IMR-90 (cell line): ENCODE results near the gene CPNE1. TPM values are rescaled to one million over a fixed set of nuclear protein-coding genes. Genes with fewer than 3 reads are reported as not detected.

ENCODE experiments used
- ATAC-seq: fragments of 200-7000 bp; cut with Tn5 transposase; 2 replicates; pipeline ENCODE4 v1.9.1; 2020; ENCODE audit warnings: low read depth, mild to moderate bottlenecking, moderate library complexity
- BruUV-seq: library from RNA; stranded (reverse); fragments of 400-500 nt; replicated peaks from 2 replicates; lab custom pipeline; 2021; lab: Mats Ljungman, UMichigan
- CTCF ChIA-PET: fragments of 300-600 bp; formaldehyde crosslinking; extraction: SDS; loops from one replicate; lab custom pipeline; 2021; ENCODE audit warnings: antibody characterized with exemption; lab: Yijun Ruan, JAX
- POLR2A ChIA-PET: fragments of 300-600 bp; sonication (Branson Sonifier 250); formaldehyde crosslinking; loops from one replicate; lab custom pipeline; 2022; ENCODE audit warnings: antibody characterized with exemption; ENCODE audit not compliant: unreplicated experiment; lab: Charles Lee
- DNase-seq: peaks from one replicate; pipeline ENCODE4 v3.0.0; 2013
- H2AFZ ChIP-seq: replicated peaks from 2 replicates; pipeline ENCODE3; 2013; ENCODE audit warnings: low read length, mild to moderate bottlenecking; ENCODE audit not compliant: poor library complexity
- H2AK5ac ChIP-seq: 2 replicates; pipeline ENCODE4 v1.6.1; 2013; ENCODE audit warnings: low read depth, low read length, inconsistent platforms
- H2AK9ac ChIP-seq: replicated peaks from 2 replicates; pipeline ENCODE3; 2013; ENCODE audit warnings: mild to moderate bottlenecking, low read depth, low read length, moderate library complexity; ENCODE audit not compliant: poor library complexity
- H2BK120ac ChIP-seq: 2 replicates; pipeline ENCODE4 v1.6.1; 2013; ENCODE audit warnings: low read depth, low read length, inconsistent platforms
- H2BK15ac ChIP-seq: 3 replicates; pipeline ENCODE4 v1.6.1; 2013; ENCODE audit warnings: low read depth, low read length, inconsistent platforms
- H2BK20ac ChIP-seq: 2 replicates; pipeline ENCODE4 v1.6.1; 2013; ENCODE audit warnings: low read depth, mild to moderate bottlenecking, inconsistent platforms, low read length, moderate library complexity
- H2BK5ac ChIP-seq: 2 replicates; pipeline ENCODE4 v1.6.1; 2013; ENCODE audit warnings: mild to moderate bottlenecking, low read depth, low read length, inconsistent platforms; ENCODE audit not compliant: poor library complexity, severe bottlenecking
- H3K14ac ChIP-seq: replicated peaks from 2 replicates; pipeline ENCODE4 v1.6.1; 2013; ENCODE audit warnings: low read depth, low read length, inconsistent platforms
- H3K18ac ChIP-seq: 2 replicates; pipeline ENCODE4 v1.6.1; 2013; ENCODE audit warnings: low read depth, low read length, control low read depth
- H3K23ac ChIP-seq: 2 replicates; pipeline ENCODE4 v1.6.1; 2013; ENCODE audit warnings: low read depth, low read length, inconsistent platforms
- H3K27ac ChIP-seq: 2 replicates; pipeline ENCODE4 v1.5.1; 2013; ENCODE audit warnings: mild to moderate bottlenecking, control low read depth, low read length; ENCODE audit not compliant: insufficient read depth
- H3K27me3 ChIP-seq: 2 replicates; pipeline ENCODE4 v1.6.1; 2013; ENCODE audit warnings: low read length; ENCODE audit not compliant: control insufficient read depth, insufficient read depth
- H3K36me3 ChIP-seq: 2 replicates; pipeline ENCODE4 v1.6.1; 2013; ENCODE audit warnings: low read length, mixed read lengths; ENCODE audit not compliant: control insufficient read depth, insufficient read depth
- H3K4ac ChIP-seq: 2 replicates; pipeline ENCODE4 v1.6.1; 2013; ENCODE audit warnings: low read depth, low read length, inconsistent platforms
- H3K4me1 ChIP-seq: 2 replicates; pipeline ENCODE4 v1.6.1; 2013; ENCODE audit warnings: low read length, mixed read lengths; ENCODE audit not compliant: control insufficient read depth, insufficient read depth
- H3K4me2 ChIP-seq: 2 replicates; pipeline ENCODE4 v1.6.1; 2013; ENCODE audit warnings: low read depth, mild to moderate bottlenecking, control low read depth, low read length, moderate library complexity
- H3K4me3 ChIP-seq: 2 replicates; pipeline ENCODE4 v1.5.1; 2013; ENCODE audit warnings: low read depth, mild to moderate bottlenecking, control low read depth, low read length, moderate library complexity; ENCODE audit not compliant: insufficient read depth
- H3K56ac ChIP-seq: 2 replicates; pipeline ENCODE4 v1.6.1; 2013; ENCODE audit warnings: low read length, inconsistent platforms; ENCODE audit not compliant: insufficient read depth; ENCODE audit errors: extremely low read depth
- H3K79me1 ChIP-seq, 2 experiments: 2 replicates each; pipeline ENCODE4 v1.6.1; 2013; ENCODE audit warnings: low read length in 2 of 2, inconsistent platforms in 1 of 2, low read depth in 1 of 2
- H3K9ac ChIP-seq: 2 replicates; pipeline ENCODE4 v1.6.1; 2013; ENCODE audit warnings: low read depth, low read length, control low read depth
- H3K9me1 ChIP-seq: 2 replicates; pipeline ENCODE4 v1.6.1; 2013; ENCODE audit warnings: low read length, inconsistent platforms; ENCODE audit not compliant: insufficient read depth
- H3K9me3 ChIP-seq: 2 replicates; pipeline ENCODE4 v1.6.1; 2013; ENCODE audit warnings: low read length; ENCODE audit not compliant: control insufficient read depth, insufficient read depth
- H4K20me1 ChIP-seq: 2 replicates; pipeline ENCODE4 v1.6.1; 2013; ENCODE audit warnings: low read length, inconsistent platforms; ENCODE audit not compliant: insufficient read depth
- H4K5ac ChIP-seq: 2 replicates; pipeline ENCODE4 v1.6.1; 2013; ENCODE audit warnings: mild to moderate bottlenecking, low read depth, low read length, control low read depth
- H4K8ac ChIP-seq, 2 experiments: 2 replicates each; pipeline ENCODE4 v1.6.1; 2013; ENCODE audit warnings: low read depth in 2 of 2, low read length in 2 of 2, control low read depth in 1 of 2, inconsistent platforms in 1 of 2
- H4K91ac ChIP-seq: 2 replicates; pipeline ENCODE4 v1.6.1; 2013; ENCODE audit warnings: low read depth, low read length, inconsistent platforms; ENCODE audit not compliant: insufficient read depth
- BHLHE40 ChIP-seq: fragments of 150-350 bp; IDR thresholded peaks from 2 replicates; pipeline ENCODE4 v1.6.1; 2016; ENCODE audit warnings: mild to moderate bottlenecking, low read depth, low read length
- CEBPB ChIP-seq: IDR thresholded peaks from 2 replicates; pipeline ENCODE4 v1.6.1; 2012; ENCODE audit warnings: low read depth, low read length, improper control_type of control experiment
- FOS ChIP-seq: fragments of 150-350 bp; IDR thresholded peaks from 2 replicates; pipeline ENCODE4 v1.6.1; 2016; ENCODE audit warnings: low read depth, low read length
- NFE2L2 ChIP-seq: fragments of 150-350 bp; IDR thresholded peaks from 2 replicates; pipeline ENCODE4 v1.6.1; 2016; ENCODE audit warnings: low read depth, mild to moderate bottlenecking, low read length
- RFX5 ChIP-seq: IDR thresholded peaks from 2 replicates; pipeline ENCODE4 v1.8.0; 2012; ENCODE audit warnings: low read depth, mild to moderate bottlenecking, low read length, moderate library complexity
- WGBS, 2 experiments: methylation state at CpG; one replicate each; pipeline versions ENCODE4 v1.1.5 to v1.1.7; 2013; ENCODE audit warnings: missing lambda C conversion rate in 2 of 2; ENCODE audit not compliant: insufficient read length in 1 of 2; ENCODE audit errors: extremely low coverage in 2 of 2; 5-methylcytosine and 5-hydroxymethylcytosine counted together
- dilution Hi-C: fragments of 300-500 bp; cut with HindIII; formaldehyde crosslinking; loops from one replicate; pipeline ENCODE4 v1.14.3; 2018; ENCODE audit warnings: low sequenced_read_pairs; ENCODE audit not compliant: unreplicated experiment
- in situ Hi-C: fragments of 300-500 bp; cut with MboI; formaldehyde crosslinking; loops from 3 replicates; pipeline ENCODE4 v1.14.3; 2019; ENCODE audit warnings: low sequenced_read_pairs, inconsistent platforms, mixed read lengths
- intact Hi-C: fragments of 100-400 bp; cut with micrococcal nuclease; formaldehyde crosslinking; loops from 2 replicates; pipeline ENCODE4 v1.10.0; 2022
- polyA plus RNA-seq, 3 experiments: library from polyadenylated mRNA; depleted of rRNA; stranded (reverse); fragments of >200 nt; gene quantifications; 2 replicates each; pipeline ENCODE4 v1.2.3, GENCODE V29; 2012; ENCODE audit warnings: low replicate concordance in 1 of 3
- total RNA-seq: library from RNA; depleted of rRNA; stranded (reverse); fragments of >200 nt; gene quantifications from 2 replicates; pipeline ENCODE4 v1.2.3, GENCODE V29; 2012

The CPNE1 gene
- total and polyA plus RNA-seq, 2 of the 4 experiments (the other 2 are of a cell fraction): 163 to 165 TPM

DNA sequence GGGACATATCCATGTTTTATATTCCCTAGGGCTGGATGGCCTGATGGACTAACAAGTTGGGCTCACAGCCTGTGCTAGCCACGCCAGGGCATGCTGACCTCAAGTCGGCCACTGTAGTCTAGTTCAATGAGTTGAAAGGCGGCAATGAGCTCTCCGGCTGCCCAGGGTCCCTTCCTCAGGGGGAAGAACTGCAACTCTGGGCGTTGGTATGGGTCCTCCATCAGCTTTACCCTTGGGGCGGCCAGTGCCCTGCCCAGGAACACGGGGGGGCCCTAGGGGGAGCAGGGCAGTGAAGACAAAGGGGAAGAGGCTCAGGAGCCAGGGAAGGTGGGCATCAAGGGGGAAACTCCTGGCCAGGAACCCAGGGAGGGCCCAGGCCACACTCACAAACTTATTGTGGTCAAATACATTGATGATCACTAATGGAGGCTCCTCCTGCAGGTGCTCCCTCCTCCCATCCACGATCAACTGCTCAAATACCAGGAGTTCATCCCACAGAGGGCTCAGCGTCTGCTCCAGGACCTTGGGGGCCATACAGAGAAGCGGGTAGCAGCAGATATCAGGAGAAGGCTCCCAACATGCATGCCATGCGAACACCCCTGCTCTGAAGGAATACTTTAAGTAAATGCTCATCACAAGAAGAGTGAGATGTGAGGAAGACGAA, 81.8 kb downstream of the CPNE1 start:
- dilution Hi-C loops: no loop called here
- TF ChIP-seq FOS: no peak
- TF ChIP-seq BHLHE40: no peak
- TF ChIP-seq NFE2L2: no peak
- TF ChIP-seq RFX5: no peak
- TF ChIP-seq CEBPB: no peak
- Histone ChIP-seq H3K27ac (no peak overlapping the region), H3K56ac (no peak overlapping the region), H3K9me1 (no peaks in the 10 kb centered on the region), H4K20me1 (no peaks in the 10 kb centered on the region), H2BK5ac (no peak overlapping the region), H2BK20ac (no peak overlapping the region), H4K8ac (no peak overlapping the region), H3K36me3 (no peaks in the 10 kb centered on the region; the same call in 1 of the 2 replicates), H3K4me2 (no peak overlapping the region), H2AK5ac (no peak overlapping the region), H2AK9ac (no peak overlapping the region), H3K4me1 (no peaks in the 10 kb centered on the region), H3K18ac (no peak overlapping the region), H2AFZ (peak overlapping the region; percentile 33), H3K9me3 (no peaks in the 10 kb centered on the region), H3K14ac (no peak overlapping the region), H3K27me3 (peaks cover 2% of the 10 kb centered on the region; the same call in 1 of the 2 replicates), H3K23ac (no peak overlapping the region), H3K4me3 (no peak overlapping the region), H4K5ac (no peak overlapping the region), H2BK15ac (no peak overlapping the region), H3K79me1 (no peaks in the 10 kb centered on the region), H2BK120ac (no peak overlapping the region), H4K91ac (no peak overlapping the region), H3K9ac (no peak overlapping the region), H3K4ac (no peak overlapping the region)
- WGBS, 2 experiments: 90% methylated on average over 3 of the region's 12 CpGs; no CpG with 5 or more reads in 1 of the 2 experiments
- intact Hi-C loops: no loop called here
- ATAC-seq: no peak
- in situ Hi-C loops: no loop called here
- no TSS peak for BruUV-seq
- ChIA-PET POLR2A (no interaction called here), CTCF (no interaction called here)
- DNase-seq: no peak
